IMR-90 (cell line): ENCODE results near the gene DDX41. TPM values are rescaled to one million over a fixed set of nuclear protein-coding genes. Genes with fewer than 3 reads are reported as not detected.

Source experiments
- ATAC-seq: fragments of 200-7000 bp; cut with Tn5 transposase; 2 replicates; pipeline ENCODE4 v1.9.1; 2020; ENCODE audit warnings: low read depth, mild to moderate bottlenecking, moderate library complexity
- BruUV-seq: library from RNA; stranded (reverse); fragments of 400-500 nt; replicated peaks from 2 replicates; lab custom pipeline; 2021; lab: Mats Ljungman, UMichigan
- CTCF ChIA-PET: fragments of 300-600 bp; formaldehyde crosslinking; extraction: SDS; loops from one replicate; lab custom pipeline; 2021; ENCODE audit warnings: antibody characterized with exemption; lab: Yijun Ruan, JAX
- POLR2A ChIA-PET: fragments of 300-600 bp; sonication (Branson Sonifier 250); formaldehyde crosslinking; loops from one replicate; lab custom pipeline; 2022; ENCODE audit warnings: antibody characterized with exemption; ENCODE audit not compliant: unreplicated experiment; lab: Charles Lee
- DNase-seq: peaks from one replicate; pipeline ENCODE4 v3.0.0; 2013
- H2AFZ ChIP-seq: replicated peaks from 2 replicates; pipeline ENCODE3; 2013; ENCODE audit warnings: low read length, mild to moderate bottlenecking; ENCODE audit not compliant: poor library complexity
- H2AK5ac ChIP-seq: 2 replicates; pipeline ENCODE4 v1.6.1; 2013; ENCODE audit warnings: low read depth, low read length, inconsistent platforms
- H2AK9ac ChIP-seq: replicated peaks from 2 replicates; pipeline ENCODE3; 2013; ENCODE audit warnings: mild to moderate bottlenecking, low read depth, low read length, moderate library complexity; ENCODE audit not compliant: poor library complexity
- H2BK120ac ChIP-seq: 2 replicates; pipeline ENCODE4 v1.6.1; 2013; ENCODE audit warnings: low read depth, low read length, inconsistent platforms
- H2BK15ac ChIP-seq: 3 replicates; pipeline ENCODE4 v1.6.1; 2013; ENCODE audit warnings: low read depth, low read length, inconsistent platforms
- H2BK20ac ChIP-seq: 2 replicates; pipeline ENCODE4 v1.6.1; 2013; ENCODE audit warnings: low read depth, mild to moderate bottlenecking, inconsistent platforms, low read length, moderate library complexity
- H2BK5ac ChIP-seq: 2 replicates; pipeline ENCODE4 v1.6.1; 2013; ENCODE audit warnings: mild to moderate bottlenecking, low read depth, low read length, inconsistent platforms; ENCODE audit not compliant: poor library complexity, severe bottlenecking
- H3K14ac ChIP-seq: replicated peaks from 2 replicates; pipeline ENCODE4 v1.6.1; 2013; ENCODE audit warnings: low read depth, low read length, inconsistent platforms
- H3K18ac ChIP-seq: 2 replicates; pipeline ENCODE4 v1.6.1; 2013; ENCODE audit warnings: low read depth, low read length, control low read depth
- H3K23ac ChIP-seq: 2 replicates; pipeline ENCODE4 v1.6.1; 2013; ENCODE audit warnings: low read depth, low read length, inconsistent platforms
- H3K27ac ChIP-seq: 2 replicates; pipeline ENCODE4 v1.5.1; 2013; ENCODE audit warnings: mild to moderate bottlenecking, control low read depth, low read length; ENCODE audit not compliant: insufficient read depth
- H3K27me3 ChIP-seq: 2 replicates; pipeline ENCODE4 v1.6.1; 2013; ENCODE audit warnings: low read length; ENCODE audit not compliant: control insufficient read depth, insufficient read depth
- H3K36me3 ChIP-seq: 2 replicates; pipeline ENCODE4 v1.6.1; 2013; ENCODE audit warnings: low read length, mixed read lengths; ENCODE audit not compliant: control insufficient read depth, insufficient read depth
- H3K4ac ChIP-seq: 2 replicates; pipeline ENCODE4 v1.6.1; 2013; ENCODE audit warnings: low read depth, low read length, inconsistent platforms
- H3K4me1 ChIP-seq: 2 replicates; pipeline ENCODE4 v1.6.1; 2013; ENCODE audit warnings: low read length, mixed read lengths; ENCODE audit not compliant: control insufficient read depth, insufficient read depth
- H3K4me2 ChIP-seq: 2 replicates; pipeline ENCODE4 v1.6.1; 2013; ENCODE audit warnings: low read depth, mild to moderate bottlenecking, control low read depth, low read length, moderate library complexity
- H3K4me3 ChIP-seq: 2 replicates; pipeline ENCODE4 v1.5.1; 2013; ENCODE audit warnings: low read depth, mild to moderate bottlenecking, control low read depth, low read length, moderate library complexity; ENCODE audit not compliant: insufficient read depth
- H3K56ac ChIP-seq: 2 replicates; pipeline ENCODE4 v1.6.1; 2013; ENCODE audit warnings: low read length, inconsistent platforms; ENCODE audit not compliant: insufficient read depth; ENCODE audit errors: extremely low read depth
- H3K79me1 ChIP-seq, 2 experiments: 2 replicates each; pipeline ENCODE4 v1.6.1; 2013; ENCODE audit warnings: low read length in 2 of 2, inconsistent platforms in 1 of 2, low read depth in 1 of 2
- H3K9ac ChIP-seq: 2 replicates; pipeline ENCODE4 v1.6.1; 2013; ENCODE audit warnings: low read depth, low read length, control low read depth
- H3K9me1 ChIP-seq: 2 replicates; pipeline ENCODE4 v1.6.1; 2013; ENCODE audit warnings: low read length, inconsistent platforms; ENCODE audit not compliant: insufficient read depth
- H3K9me3 ChIP-seq: 2 replicates; pipeline ENCODE4 v1.6.1; 2013; ENCODE audit warnings: low read length; ENCODE audit not compliant: control insufficient read depth, insufficient read depth
- H4K20me1 ChIP-seq: 2 replicates; pipeline ENCODE4 v1.6.1; 2013; ENCODE audit warnings: low read length, inconsistent platforms; ENCODE audit not compliant: insufficient read depth
- H4K5ac ChIP-seq: 2 replicates; pipeline ENCODE4 v1.6.1; 2013; ENCODE audit warnings: mild to moderate bottlenecking, low read depth, low read length, control low read depth
- H4K8ac ChIP-seq, 2 experiments: 2 replicates each; pipeline ENCODE4 v1.6.1; 2013; ENCODE audit warnings: low read depth in 2 of 2, low read length in 2 of 2, control low read depth in 1 of 2, inconsistent platforms in 1 of 2
- H4K91ac ChIP-seq: 2 replicates; pipeline ENCODE4 v1.6.1; 2013; ENCODE audit warnings: low read depth, low read length, inconsistent platforms; ENCODE audit not compliant: insufficient read depth
- BHLHE40 ChIP-seq: fragments of 150-350 bp; IDR thresholded peaks from 2 replicates; pipeline ENCODE4 v1.6.1; 2016; ENCODE audit warnings: mild to moderate bottlenecking, low read depth, low read length
- CEBPB ChIP-seq: IDR thresholded peaks from 2 replicates; pipeline ENCODE4 v1.6.1; 2012; ENCODE audit warnings: low read depth, low read length, improper control_type of control experiment
- CHD1 ChIP-seq: IDR thresholded peaks from 2 replicates; pipeline ENCODE4 v1.6.1; 2012; ENCODE audit warnings: low read depth, low read length, improper control_type of control experiment
- CTCF ChIP-seq: conservative IDR thresholded peaks from 2 replicates; pipeline ENCODE4 v1.5.1; 2012; ENCODE audit warnings: mild to moderate bottlenecking, low read depth, low read length, improper control_type of control experiment
- ELK1 ChIP-seq: fragments of 150-350 bp; IDR thresholded peaks from 2 replicates; pipeline ENCODE4 v1.6.1; 2016; ENCODE audit warnings: low read depth, mild to moderate bottlenecking, low read length, moderate library complexity, borderline replicate concordance
- FOS ChIP-seq: fragments of 150-350 bp; IDR thresholded peaks from 2 replicates; pipeline ENCODE4 v1.6.1; 2016; ENCODE audit warnings: low read depth, low read length
- MAFK ChIP-seq: IDR thresholded peaks from 2 replicates; pipeline ENCODE4 v1.6.1; 2012; ENCODE audit warnings: low read depth, low read length, improper control_type of control experiment
- MAZ ChIP-seq: IDR thresholded peaks from 2 replicates; pipeline ENCODE4 v1.6.1; 2012; ENCODE audit warnings: low read depth, mild to moderate bottlenecking, low read length, improper control_type of control experiment, moderate library complexity, borderline replicate concordance
- MXI1 ChIP-seq: IDR thresholded peaks from 2 replicates; pipeline ENCODE4 v1.6.1; 2012; ENCODE audit warnings: low read depth, mild to moderate bottlenecking, low read length, moderate library complexity, borderline replicate concordance
- NFE2L2 ChIP-seq: fragments of 150-350 bp; IDR thresholded peaks from 2 replicates; pipeline ENCODE4 v1.6.1; 2016; ENCODE audit warnings: low read depth, mild to moderate bottlenecking, low read length
- POLR2A ChIP-seq: IDR thresholded peaks from 2 replicates; pipeline ENCODE4 v1.6.1; 2012; ENCODE audit warnings: mild to moderate bottlenecking, low read depth, low read length
- RAD21 ChIP-seq: IDR thresholded peaks from 2 replicates; pipeline ENCODE4 v1.6.1; 2012; ENCODE audit warnings: low read length, improper control_type of control experiment
- RCOR1 ChIP-seq: IDR thresholded peaks from 2 replicates; pipeline ENCODE4 v1.6.1; 2012; ENCODE audit warnings: mild to moderate bottlenecking, low read length, improper control_type of control experiment; ENCODE audit not compliant: insufficient replicate concordance
- RFX5 ChIP-seq: IDR thresholded peaks from 2 replicates; pipeline ENCODE4 v1.8.0; 2012; ENCODE audit warnings: low read depth, mild to moderate bottlenecking, low read length, moderate library complexity
- SMC3 ChIP-seq: fragments of 150-350 bp; IDR thresholded peaks from 2 replicates; pipeline ENCODE4 v1.6.1; 2016; ENCODE audit warnings: low read depth, mild to moderate bottlenecking, antibody characterized with exemption, low read length, moderate library complexity
- USF2 ChIP-seq: fragments of 150-350 bp; IDR thresholded peaks from 2 replicates; pipeline ENCODE4 v1.6.1; 2017; ENCODE audit warnings: mild to moderate bottlenecking, antibody characterized with exemption, low read length, low read depth
- WGBS, 2 experiments: methylation state at CpG; one replicate each; pipeline versions ENCODE4 v1.1.5 to v1.1.7; 2013; ENCODE audit warnings: missing lambda C conversion rate in 2 of 2; ENCODE audit not compliant: insufficient read length in 1 of 2; ENCODE audit errors: extremely low coverage in 2 of 2; 5-methylcytosine and 5-hydroxymethylcytosine counted together
- dilution Hi-C: fragments of 300-500 bp; cut with HindIII; formaldehyde crosslinking; loops from one replicate; pipeline ENCODE4 v1.14.3; 2018; ENCODE audit warnings: low sequenced_read_pairs; ENCODE audit not compliant: unreplicated experiment
- in situ Hi-C: fragments of 300-500 bp; cut with MboI; formaldehyde crosslinking; loops from 3 replicates; pipeline ENCODE4 v1.14.3; 2019; ENCODE audit warnings: low sequenced_read_pairs, inconsistent platforms, mixed read lengths
- intact Hi-C: fragments of 100-400 bp; cut with micrococcal nuclease; formaldehyde crosslinking; loops from 2 replicates; pipeline ENCODE4 v1.10.0; 2022
- polyA plus RNA-seq, 3 experiments: library from polyadenylated mRNA; depleted of rRNA; stranded (reverse); fragments of >200 nt; gene quantifications; 2 replicates each; pipeline ENCODE4 v1.2.3, GENCODE V29; 2012; ENCODE audit warnings: low replicate concordance in 1 of 3
- total RNA-seq: library from RNA; depleted of rRNA; stranded (reverse); fragments of >200 nt; gene quantifications from 2 replicates; pipeline ENCODE4 v1.2.3, GENCODE V29; 2012

DDX41 gene
- total and polyA plus RNA-seq, 2 of the 4 experiments (the other 2 are of a cell fraction): 130 to 170 TPM

GRCh38 chr5:177490992-177491391 lies 25.8 kb downstream of the DDX41 start:
- no peak overlapping the region for H3K9ac ChIP-seq
- intact Hi-C loops: no loop called here
- 100% methylated on average over 3 of the region's 16 CpGs; no CpG with 5 or more reads in 1 of the 2 experiments for WGBS, 2 experiments
- H2AK5ac ChIP-seq: no peak overlapping the region
- H3K4me2 ChIP-seq: no peak overlapping the region
- H4K20me1 ChIP-seq: peaks cover 95% of the 10 kb centered on the region
- no peak overlapping the region for H4K8ac ChIP-seq
- in situ Hi-C loops: no loop called here
- DNase-seq (no peak), ATAC-seq (no peak)
- no peak overlapping the region for H3K18ac ChIP-seq
- H2BK5ac ChIP-seq: no peak overlapping the region
- H3K56ac ChIP-seq: no peak overlapping the region
- H3K9me3 ChIP-seq: no peaks in the 10 kb centered on the region
- no peak overlapping the region for H3K27ac ChIP-seq
- dilution Hi-C loops: no loop called here
- ChIA-PET POLR2A (no interaction called here), CTCF (no interaction called here)
- H3K4ac ChIP-seq: no peak overlapping the region
- TF ChIP-seq BHLHE40 (no peak), CEBPB (no peak), SMC3 (no peak), RCOR1 (no peak), RFX5 (no peak), USF2 (no peak), FOS (no peak), MXI1 (no peak), MAFK (no peak), MAZ (no peak), NFE2L2 (no peak), ELK1 (no peak), CHD1 (no peak), RAD21 (no peak), POLR2A (no peak), CTCF (no peak)
- no peak overlapping the region for H2BK15ac ChIP-seq
- H4K5ac ChIP-seq: no peak overlapping the region
- H2AK9ac ChIP-seq: peak overlapping the region; percentile 42
- H3K23ac ChIP-seq: no peak overlapping the region
- no peak overlapping the region for H2BK120ac ChIP-seq
- no peak overlapping the region for H2BK20ac ChIP-seq
- H3K79me1 ChIP-seq: peaks cover 40 to 82% of the 10 kb centered on the region in 2 experiments
- no TSS peak for BruUV-seq
- H3K14ac ChIP-seq: no peak overlapping the region
- H3K27me3 ChIP-seq: no peaks in the 10 kb centered on the region
- no peak overlapping the region for H4K91ac ChIP-seq
- peaks cover 81% of the 10 kb centered on the region for H3K36me3 ChIP-seq
- peaks cover 25% of the 10 kb centered on the region for H3K4me1 ChIP-seq
- H3K9me1 ChIP-seq: peaks cover 9% of the 10 kb centered on the region
- no peak overlapping the region for H3K4me3 ChIP-seq
- H2AFZ ChIP-seq: no peak overlapping the region
